Measurements from ENCODE around the gene ASTL. TPM values are rescaled to one million over a fixed set of nuclear protein-coding genes. Genes with fewer than 3 reads are reported as not detected.

The ASTL gene
- total RNA-seq, 2 experiments from 2014 or later, result 0.34 TPM; not detected in 1

DNA sequence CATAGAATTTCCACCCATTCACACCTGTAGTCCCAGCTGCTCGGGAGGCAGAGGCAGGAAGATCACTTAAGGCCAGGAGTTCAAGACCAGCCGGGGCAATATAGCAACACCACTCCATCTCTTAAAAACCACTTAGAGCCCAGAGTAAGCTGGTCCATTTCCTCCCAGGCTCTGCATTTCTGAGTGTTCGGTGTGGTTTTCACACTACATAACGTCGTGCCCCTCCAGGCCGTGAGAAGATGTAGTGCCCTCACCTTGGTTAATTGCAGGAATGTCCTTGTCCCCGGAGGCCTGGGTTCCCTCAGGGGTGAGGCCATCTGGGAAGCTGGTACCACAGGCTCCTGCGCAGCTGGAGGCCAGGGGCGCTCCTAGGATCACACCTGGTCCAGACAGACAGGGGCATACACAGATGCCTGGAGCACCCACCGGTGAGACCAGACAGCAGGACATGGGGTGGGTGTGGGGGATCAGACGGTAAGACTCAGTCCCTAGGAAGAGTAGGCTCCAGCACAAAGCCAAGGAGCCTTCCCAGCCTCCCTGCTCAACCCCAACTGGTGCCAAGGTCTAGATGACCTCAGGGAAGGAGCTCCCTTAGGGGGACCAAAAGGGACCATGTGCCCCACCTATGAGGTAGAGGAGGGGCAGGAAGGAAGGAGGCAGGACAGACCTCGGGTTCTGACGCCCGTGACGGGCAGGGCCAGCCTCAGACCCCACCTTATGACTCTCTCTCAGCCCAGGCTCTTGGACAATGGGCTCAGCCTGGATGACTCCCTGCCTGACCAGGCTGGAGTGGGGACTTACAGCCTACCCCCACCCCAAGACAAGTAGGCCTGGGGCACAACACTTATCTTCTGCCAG, 752 bp downstream of the ASTL start:
- peaks cover 13% of the 10 kb centered on the region for H3K4me1 Mint-ChIP-seq (ENCODE audit: low read depth)
- POLR2A ChIA-PET, result interaction anchor here (1.5 to 3.8 kb wide), 2 partner anchors 37 to 43 kb away, joined by 5 to 30 read pairs; no protein-coding TSS in a partner anchor
- ATAC-seq, result no peak
- no peak overlapping the region for H3K4me3 Mint-ChIP-seq
- H3K9me3 Mint-ChIP-seq (ENCODE audit: insufficient read depth), result no peaks in the 10 kb centered on the region
- no peaks in the 10 kb centered on the region for H3K27me3 Mint-ChIP-seq (ENCODE audit: low read depth)
- no peak for DNase-seq
- CTCF ChIA-PET, result interaction anchor here (0.6 to 21.7 kb wide), 18 partner anchors 10 to 145 kb away, joined by 3 to 674 read pairs (median 10); partner anchors contain the start of genes CIAO1, STARD7 and TMEM127
- H3K27ac Mint-ChIP-seq, result no peak overlapping the region
- peaks cover 2% of the 10 kb centered on the region for H3K36me3 Mint-ChIP-seq (ENCODE audit: low read depth)

DNA sequence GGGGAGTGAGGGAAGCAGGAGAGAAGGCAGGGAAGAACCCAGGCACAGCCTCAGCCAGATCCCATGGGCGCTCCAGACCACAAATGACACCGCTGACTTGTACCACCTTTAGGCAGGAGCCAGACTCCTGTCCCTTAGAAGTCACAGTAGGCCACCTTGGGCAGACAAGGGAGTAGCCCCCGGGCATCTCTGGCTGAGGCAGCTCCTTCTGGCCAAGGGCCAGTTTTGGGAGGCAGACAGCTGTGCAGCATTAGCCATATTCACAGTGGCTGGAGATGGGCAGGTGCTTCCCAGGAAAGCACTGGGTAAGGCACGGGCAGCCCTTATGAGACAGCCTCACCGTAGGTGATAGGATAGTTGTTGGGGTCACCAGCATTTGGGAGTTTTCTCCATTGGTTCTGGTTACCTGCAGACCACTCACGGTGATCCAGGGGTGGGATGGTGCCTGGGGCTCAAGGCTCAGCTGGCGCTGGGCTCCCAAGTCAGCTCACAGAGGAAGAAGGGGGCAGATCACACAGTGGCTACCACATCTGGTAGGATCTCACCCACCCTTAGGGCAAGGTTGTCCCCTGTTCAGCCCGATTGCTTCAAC, 2.1 kb downstream of the ASTL start:
- no peaks in the 10 kb centered on the region for H3K36me3 Mint-ChIP-seq (ENCODE audit: low read depth)
- H3K27ac Mint-ChIP-seq, result no peak overlapping the region
- POLR2A ChIA-PET, result interaction anchor here (3.8 kb wide), 1 partner anchor 39 kb away, joined by 30 read pairs; no protein-coding TSS in a partner anchor
- ATAC-seq (no peak), DNase-seq (no peak)
- no peaks in the 10 kb centered on the region for H3K27me3 Mint-ChIP-seq (ENCODE audit: low read depth)
- CTCF ChIA-PET, result interaction anchor here (0.8 to 21.7 kb wide), 5 partner anchors 18 to 125 kb away, joined by 3 to 674 read pairs (median 3); no protein-coding TSS in a partner anchor
- H3K4me3 Mint-ChIP-seq, result no peak overlapping the region
- no peaks in the 10 kb centered on the region for H3K9me3 Mint-ChIP-seq (ENCODE audit: insufficient read depth)
- peaks cover 16% of the 10 kb centered on the region for H3K4me1 Mint-ChIP-seq (ENCODE audit: low read depth)

DNA sequence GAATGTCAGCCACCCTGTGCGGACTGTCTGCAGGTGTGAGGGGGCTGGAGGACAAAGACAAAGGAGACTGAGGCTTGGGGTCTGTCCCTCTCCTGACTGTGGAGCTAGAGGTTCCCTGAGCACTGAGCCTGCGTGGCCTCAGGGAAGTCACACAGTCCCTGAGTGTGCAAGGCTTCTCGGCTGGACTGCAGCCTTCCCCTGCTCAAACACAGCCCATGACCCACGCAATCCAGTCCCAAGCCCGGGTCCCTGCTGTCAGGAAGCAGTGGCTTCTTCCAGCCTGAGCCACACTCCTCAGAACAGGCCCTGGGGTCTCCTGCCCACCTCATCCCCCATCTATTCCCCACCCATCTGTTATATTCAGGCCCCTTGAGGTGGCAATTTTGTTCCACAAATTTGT, 2.7 kb downstream of the ASTL start:
- POLR2A ChIA-PET, result no interaction called here
- no peaks in the 10 kb centered on the region for H3K9me3 Mint-ChIP-seq (ENCODE audit: insufficient read depth)

DNA sequence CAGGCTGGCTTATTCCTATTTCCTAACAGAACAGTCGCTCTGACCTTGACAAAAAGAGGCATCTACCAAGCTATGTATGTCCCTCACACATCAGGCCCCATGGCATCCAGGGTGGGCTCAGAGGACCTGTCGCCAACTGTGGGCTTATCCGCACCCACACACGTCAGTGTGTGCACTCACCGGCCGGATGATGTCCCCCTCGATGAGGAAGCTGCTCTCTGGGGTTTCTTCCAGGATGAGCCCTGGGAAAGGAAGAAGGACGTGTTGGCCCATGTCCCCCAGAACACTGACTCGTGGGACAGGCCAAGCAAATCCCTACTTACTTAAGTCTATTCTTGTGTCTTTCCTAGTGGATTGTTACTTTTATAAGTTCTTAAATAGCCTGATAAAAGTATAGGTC, 3.1 kb downstream of the ASTL start:
- POLR2A ChIA-PET, result no interaction called here
- Mint-ChIP-seq H3K4me1 (ENCODE audit: low read depth) (peaks cover 23% of the 10 kb centered on the region), H3K27me3 (ENCODE audit: low read depth) (no peaks in the 10 kb centered on the region), H3K9me3 (ENCODE audit: insufficient read depth) (no peaks in the 10 kb centered on the region), H3K27ac (no peak overlapping the region), H3K4me3 (no peak overlapping the region), H3K36me3 (ENCODE audit: low read depth) (no peaks in the 10 kb centered on the region)
- CTCF ChIA-PET, result interaction anchor here (21.7 kb wide), 1 partner anchor 38 kb away, joined by 674 read pairs; no protein-coding TSS in a partner anchor
- DNase-seq, result no peak
- ATAC-seq, result no peak

More for the DNA sequence above, 2.7 kb downstream of the ASTL start:
- no peaks in the 10 kb centered on the region for H3K27me3 Mint-ChIP-seq (ENCODE audit: low read depth)
- CTCF ChIA-PET, result interaction anchor here (21.7 kb wide), 1 partner anchor 37 kb away, joined by 674 read pairs; no protein-coding TSS in a partner anchor
- ATAC-seq, result no peak
- no peak for DNase-seq
- H3K4me3 Mint-ChIP-seq, result no peak overlapping the region
- no peak overlapping the region for H3K27ac Mint-ChIP-seq
- peaks cover 19% of the 10 kb centered on the region for H3K4me1 Mint-ChIP-seq (ENCODE audit: low read depth)
- no peaks in the 10 kb centered on the region for H3K36me3 Mint-ChIP-seq (ENCODE audit: low read depth)

DNA sequence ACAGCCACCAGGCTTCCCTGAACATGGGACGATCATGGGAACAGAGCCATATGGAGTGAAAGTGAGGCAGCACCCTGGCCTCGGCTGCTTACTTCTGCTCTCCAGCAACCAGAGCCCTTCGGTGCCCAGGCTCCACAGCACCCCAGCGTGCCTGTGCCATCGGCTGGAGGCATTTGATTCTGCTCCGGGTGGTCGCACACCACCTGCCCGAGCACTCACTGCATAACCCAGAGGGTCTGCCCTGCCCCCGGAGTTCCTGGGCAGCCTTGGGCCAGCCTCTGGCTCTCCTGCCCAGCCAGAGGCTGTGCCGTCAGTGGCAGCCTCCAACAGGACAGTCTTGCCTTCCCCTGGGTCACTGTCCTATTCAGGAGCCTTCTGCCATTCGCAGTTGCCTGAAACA, 3.9 kb downstream of the ASTL start:
- no peak overlapping the region for H3K4me3 Mint-ChIP-seq
- DNase-seq (no peak), ATAC-seq (no peak)
- H3K4me1 Mint-ChIP-seq (ENCODE audit: low read depth), result peaks cover 26% of the 10 kb centered on the region
- ChIA-PET CTCF (interaction anchor here (2.5 to 21.7 kb wide), 2 partner anchors 17 to 38 kb away, joined by 13 to 674 read pairs; partner anchors contain the start of gene ADRA2B), POLR2A (no interaction called here)
- H3K27me3 Mint-ChIP-seq (ENCODE audit: low read depth), result no peaks in the 10 kb centered on the region
- H3K27ac Mint-ChIP-seq, result no peak overlapping the region
- no peaks in the 10 kb centered on the region for H3K36me3 Mint-ChIP-seq (ENCODE audit: low read depth)
- H3K9me3 Mint-ChIP-seq (ENCODE audit: insufficient read depth), result no peaks in the 10 kb centered on the region

DNA sequence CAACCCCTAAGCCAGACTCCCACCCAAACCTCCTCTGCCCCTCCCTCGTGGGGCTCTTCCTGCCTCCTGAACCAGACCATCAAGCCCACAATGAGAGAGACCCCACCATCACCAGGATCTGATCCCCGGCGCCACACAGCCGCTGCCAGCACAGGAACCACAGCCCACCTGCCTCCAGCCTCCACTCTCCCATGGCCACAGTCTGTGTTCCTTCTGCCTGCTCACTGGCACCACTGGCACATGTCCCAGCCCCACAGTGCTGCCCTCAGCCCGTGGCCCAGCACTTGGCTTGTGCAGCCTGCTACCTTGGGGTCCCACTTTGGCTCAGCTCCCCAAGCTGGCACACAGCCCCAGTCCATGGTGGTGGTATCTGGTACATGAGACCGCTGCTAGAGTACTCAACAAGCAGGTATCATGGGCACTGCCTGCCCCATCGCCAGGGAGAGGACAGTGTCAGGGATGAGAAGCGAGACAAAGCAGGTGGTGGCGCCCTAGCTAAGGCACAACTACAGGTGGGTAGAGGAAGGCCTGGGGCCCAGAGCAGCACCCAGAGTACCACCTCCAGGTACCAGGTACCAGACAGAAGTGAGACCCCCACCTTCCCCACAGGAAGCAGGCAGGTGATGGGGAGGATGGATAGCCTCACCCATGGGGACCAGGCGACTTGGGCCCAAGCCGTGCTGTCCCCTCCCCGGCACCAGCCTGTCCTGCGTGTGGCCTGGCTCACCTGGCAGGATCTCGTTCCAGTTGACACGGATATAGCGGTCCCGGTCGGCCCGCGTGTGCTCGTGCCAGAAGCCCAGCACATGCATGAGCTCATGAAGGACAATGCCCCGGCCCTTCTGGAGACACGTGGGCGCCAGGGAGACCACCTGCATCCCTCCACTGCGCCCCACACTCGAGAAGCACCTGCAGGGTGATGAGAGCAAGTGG, 6.2 kb downstream of the ASTL start:
- CTCF ChIA-PET, result interaction anchor here (1.0 to 21.7 kb wide), 8 partner anchors 8 to 135 kb away, joined by 3 to 674 read pairs (median 13); partner anchors contain the start of gene ADRA2B
- H3K4me3 Mint-ChIP-seq, result no peak overlapping the region
- H3K27me3 Mint-ChIP-seq (ENCODE audit: low read depth), result no peaks in the 10 kb centered on the region

DNA sequence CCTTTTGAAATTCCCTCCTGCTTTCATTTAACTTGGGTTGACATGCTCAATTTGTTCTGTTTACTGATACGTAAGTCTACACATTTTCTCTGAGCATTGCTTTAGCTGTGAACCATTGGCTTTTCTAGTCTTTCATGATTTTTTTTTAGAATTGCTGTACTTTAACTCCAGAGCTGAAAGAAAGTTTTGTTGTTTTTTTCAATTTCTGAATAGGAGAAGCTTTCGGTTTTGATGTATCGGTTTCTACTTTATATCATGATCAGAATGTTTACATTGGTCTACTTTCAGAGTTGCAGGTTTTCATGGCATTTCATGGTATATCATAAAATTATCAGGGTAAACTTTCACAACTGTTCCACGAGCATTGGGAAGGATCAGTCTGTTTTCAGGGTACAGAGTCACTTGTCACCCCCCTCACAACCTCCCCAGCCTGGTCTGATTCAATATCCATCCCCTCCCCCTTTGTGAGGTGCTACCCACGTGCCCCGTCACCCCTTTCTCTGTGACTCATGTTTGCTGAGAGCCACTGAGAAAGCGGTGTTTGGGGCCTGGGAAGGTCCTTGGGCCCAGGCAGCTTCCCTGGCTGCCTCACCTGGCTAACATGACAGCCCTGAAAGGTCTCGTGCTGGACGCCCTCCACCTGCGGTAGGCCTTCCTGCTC, 7.0 kb downstream of the ASTL start:
- ATAC-seq, result no peak
- ChIA-PET POLR2A (interaction anchor here (1.7 kb wide), 2 partner anchors 12 to 14 kb away, joined by 3 to 5 read pairs; partner anchors contain the start of gene DUSP2), CTCF (interaction anchor here (1.0 to 2.7 kb wide), 7 partner anchors 9 to 139 kb away, joined by 3 to 29 read pairs (median 9); partner anchors contain the start of gene ANKRD36C)
- Mint-ChIP-seq H3K4me3 (no peak overlapping the region), H3K4me1 (ENCODE audit: low read depth) (peaks cover 21% of the 10 kb centered on the region), H3K9me3 (ENCODE audit: insufficient read depth) (no peaks in the 10 kb centered on the region), H3K36me3 (ENCODE audit: low read depth) (no peaks in the 10 kb centered on the region), H3K27ac (peak overlapping the region; percentile 68), H3K27me3 (ENCODE audit: low read depth) (no peaks in the 10 kb centered on the region)
- no peak for DNase-seq

More for the DNA sequence above, 6.2 kb downstream of the ASTL start:
- H3K36me3 Mint-ChIP-seq (ENCODE audit: low read depth), result no peaks in the 10 kb centered on the region
- DNase-seq (no peak), ATAC-seq (peak; percentile 25)
- H3K9me3 Mint-ChIP-seq (ENCODE audit: insufficient read depth), result no peaks in the 10 kb centered on the region
- peak overlapping the region; percentile 61 for H3K27ac Mint-ChIP-seq
- POLR2A ChIA-PET, result no interaction called here
- peaks cover 21% of the 10 kb centered on the region for H3K4me1 Mint-ChIP-seq (ENCODE audit: low read depth)

DNA sequence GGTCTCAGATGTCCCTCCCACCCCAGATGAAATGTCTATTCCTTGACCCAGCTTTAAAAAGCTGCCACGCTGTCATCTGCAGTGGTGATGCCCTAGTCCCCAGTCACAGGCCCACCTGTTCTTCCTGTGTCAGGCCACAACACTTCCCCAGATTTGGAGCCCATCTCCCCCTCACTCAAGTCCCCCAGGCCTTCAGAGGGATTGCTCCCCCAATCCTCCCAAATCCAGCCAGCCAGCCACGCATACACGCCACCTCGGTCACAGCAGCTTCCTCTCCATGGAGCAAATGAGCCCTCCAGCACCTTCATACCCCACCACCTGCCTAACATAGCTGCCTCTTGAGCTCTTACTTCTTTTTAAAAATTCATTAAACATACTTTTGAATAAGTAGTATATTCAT, 7.8 kb downstream of the ASTL start:
- no peaks in the 10 kb centered on the region for H3K36me3 Mint-ChIP-seq (ENCODE audit: low read depth)
- no peak overlapping the region for H3K27ac Mint-ChIP-seq
- H3K27me3 Mint-ChIP-seq (ENCODE audit: low read depth), result no peaks in the 10 kb centered on the region
- peaks cover 21% of the 10 kb centered on the region for H3K4me1 Mint-ChIP-seq (ENCODE audit: low read depth)
- CTCF ChIA-PET, result interaction anchor here (0.6 to 2.7 kb wide), 8 partner anchors 9 to 163 kb away, joined by 3 to 29 read pairs (median 8); partner anchors contain the start of gene ANKRD36C
- no peak for DNase-seq
- POLR2A ChIA-PET, result interaction anchor here (0.6 to 1.7 kb wide), 3 partner anchors 13 to 28 kb away, joined by 3 to 5 read pairs (median 3); partner anchors contain the start of gene DUSP2
- ATAC-seq, result no peak
- H3K9me3 Mint-ChIP-seq (ENCODE audit: insufficient read depth), result no peaks in the 10 kb centered on the region
- no peak overlapping the region for H3K4me3 Mint-ChIP-seq

DNA sequence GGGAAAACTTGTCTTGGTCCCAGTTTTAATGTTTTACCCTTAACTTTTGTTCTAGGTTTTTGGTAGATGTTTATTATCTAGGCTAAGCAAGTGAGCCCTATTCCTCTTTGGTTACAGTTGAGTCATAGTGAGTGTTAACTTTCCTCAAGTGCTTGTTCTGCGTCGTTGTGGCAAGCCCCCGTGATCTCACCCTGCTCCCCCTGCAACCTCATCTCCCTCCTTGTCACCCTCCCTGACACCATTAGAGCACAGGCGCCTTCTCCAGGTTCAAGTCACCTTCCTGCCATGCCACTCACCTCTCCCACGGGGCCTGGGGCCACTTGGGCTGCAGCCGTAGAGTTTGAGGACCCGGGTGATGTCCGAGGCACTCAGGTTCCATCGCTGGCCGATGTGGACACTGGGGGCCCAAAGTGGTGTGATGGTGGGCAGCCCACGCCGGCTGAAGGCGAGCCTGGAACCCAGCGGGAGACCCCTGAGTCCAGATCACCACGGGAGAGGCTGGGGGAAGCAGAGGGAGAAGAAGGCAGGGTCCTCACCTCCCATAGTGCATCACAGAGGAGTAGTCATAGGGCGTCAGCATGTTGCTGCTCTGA, 8.7 kb downstream of the ASTL start:
- H3K27ac Mint-ChIP-seq, result no peak overlapping the region
- H3K27me3 Mint-ChIP-seq (ENCODE audit: low read depth), result peaks cover 2% of the 10 kb centered on the region
- no peak overlapping the region for H3K4me3 Mint-ChIP-seq
- H3K36me3 Mint-ChIP-seq (ENCODE audit: low read depth), result no peaks in the 10 kb centered on the region
- DNase-seq (no peak), ATAC-seq (no peak)
- H3K9me3 Mint-ChIP-seq (ENCODE audit: insufficient read depth), result no peaks in the 10 kb centered on the region
- POLR2A ChIA-PET, result interaction anchor here (1.7 kb wide), 2 partner anchors 14 to 16 kb away, joined by 3 to 5 read pairs; partner anchors contain the start of gene DUSP2
- peaks cover 21% of the 10 kb centered on the region for H3K4me1 Mint-ChIP-seq (ENCODE audit: low read depth)
- CTCF ChIA-PET, result interaction anchor here (0.6 to 2.7 kb wide), 7 partner anchors 10 to 164 kb away, joined by 3 to 29 read pairs (median 8); no protein-coding TSS in a partner anchor

DNA sequence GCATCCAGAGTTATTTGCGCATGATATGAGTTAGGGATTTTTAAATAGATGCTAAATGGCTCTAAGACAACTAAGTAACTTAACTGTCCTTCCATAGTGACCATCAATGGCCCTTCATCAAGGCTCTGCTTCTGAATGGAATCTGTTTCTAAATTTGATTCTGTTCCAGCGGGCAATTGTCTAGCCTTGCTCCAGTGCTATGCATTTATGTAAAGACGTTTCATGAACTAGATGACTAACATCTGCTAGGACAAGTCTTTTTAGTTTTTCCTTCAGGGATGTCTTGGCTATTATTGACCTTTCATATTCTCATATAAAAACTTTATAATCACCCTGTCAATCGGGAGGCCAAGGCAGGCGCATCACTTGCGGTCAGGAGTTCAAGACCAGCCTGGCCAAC, 9.8 kb downstream of the ASTL start:
- POLR2A ChIA-PET, result no interaction called here
- CTCF ChIA-PET, result interaction anchor here (0.9 to 1.6 kb wide), 4 partner anchors 8 to 135 kb away, joined by 3 read pairs; no protein-coding TSS in a partner anchor

More for the DNA sequence above, 9.8 kb downstream of the ASTL start:
- ATAC-seq (no peak), DNase-seq (no peak)
- H3K27me3 Mint-ChIP-seq (ENCODE audit: low read depth), result peaks cover 2% of the 10 kb centered on the region
- no peaks in the 10 kb centered on the region for H3K9me3 Mint-ChIP-seq (ENCODE audit: insufficient read depth)
- peaks cover 21% of the 10 kb centered on the region for H3K4me1 Mint-ChIP-seq (ENCODE audit: low read depth)
- H3K36me3 Mint-ChIP-seq (ENCODE audit: low read depth), result no peaks in the 10 kb centered on the region
- no peak overlapping the region for H3K27ac Mint-ChIP-seq
- no peak overlapping the region for H3K4me3 Mint-ChIP-seq

Data from activated CD8-positive, alpha-beta T cell treated with anti-CD3 and anti-CD28 coated beads, Interleukin-2, amount 10 ng/mL, durations not matched to agents 7 days and 5 days (primary cell).